Posterior cingulate gyrus (tissue), 11 donors: Measurements from ENCODE around the gene ZC2HC1B.
"Not testable (repeated sequence)": the region's sequence is repeated elsewhere in the genome, so short reads cannot be mapped to it uniquely, and the experiment has no call there.

Source experiments
- DNase-seq, 10 donors: peaks; one replicate each; pipeline versions ENCODE4 v3.0.0 to v3.0.0-alpha.2; 2020 to 2021; ENCODE audit warnings: mixed read lengths in 3 of 10
- intact Hi-C: fragments of 100-400 bp; cut with DNase I; formaldehyde crosslinking; loops from one replicate; pipeline ENCODE4 v1.15.1; 2023

ZC2HC1B gene

GRCh38 chr6:143917026-143917425 lies 52.8 kb downstream of the ZC2HC1B start:
- intact Hi-C loops, DNase-seq: not testable (repeated sequence)

DNA sequence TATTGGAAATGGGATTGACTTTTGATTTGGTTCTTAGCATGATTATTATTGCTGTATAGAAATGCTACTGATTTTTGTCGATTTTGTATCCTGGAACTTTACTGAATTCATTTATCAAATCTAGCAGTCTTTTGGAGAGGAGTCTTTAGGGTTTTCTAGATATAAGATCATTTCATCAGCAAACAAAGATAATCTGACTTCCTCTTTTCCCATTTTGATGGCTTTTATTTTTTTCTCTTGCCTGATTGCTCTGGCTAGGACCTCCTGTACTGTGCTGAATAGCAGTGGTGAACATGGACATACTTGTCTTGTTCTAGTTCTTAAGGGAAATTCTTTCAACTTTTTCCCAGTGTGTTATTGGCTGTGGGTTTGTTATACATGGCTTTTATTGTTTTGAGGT lies 64.6 kb downstream of the ZC2HC1B start:
- intact Hi-C loops, result no loop called here
- no peak for DNase-seq

DNA sequence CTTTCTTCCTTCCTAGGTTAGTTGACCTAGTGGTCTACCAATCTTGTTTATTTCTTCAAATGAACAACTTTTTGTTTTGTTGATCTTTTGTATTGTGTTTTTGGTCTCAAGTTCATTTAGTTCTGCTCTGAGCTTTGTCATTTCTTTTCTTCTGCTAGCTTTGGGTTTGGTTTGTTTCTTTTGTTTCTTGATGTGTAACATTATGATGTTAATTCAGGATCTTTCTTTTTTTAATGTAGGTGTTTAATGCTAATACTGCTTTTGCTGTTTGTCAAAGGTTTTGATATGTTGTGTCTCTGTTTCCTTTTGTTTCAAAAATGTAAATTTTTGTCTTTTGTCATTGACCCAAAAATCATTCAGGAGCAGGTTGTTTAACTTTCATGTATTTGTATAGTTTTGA lies 65.7 kb downstream of the ZC2HC1B start:
- DNase-seq, result no peak
- intact Hi-C loops, result no loop called here

DNA sequence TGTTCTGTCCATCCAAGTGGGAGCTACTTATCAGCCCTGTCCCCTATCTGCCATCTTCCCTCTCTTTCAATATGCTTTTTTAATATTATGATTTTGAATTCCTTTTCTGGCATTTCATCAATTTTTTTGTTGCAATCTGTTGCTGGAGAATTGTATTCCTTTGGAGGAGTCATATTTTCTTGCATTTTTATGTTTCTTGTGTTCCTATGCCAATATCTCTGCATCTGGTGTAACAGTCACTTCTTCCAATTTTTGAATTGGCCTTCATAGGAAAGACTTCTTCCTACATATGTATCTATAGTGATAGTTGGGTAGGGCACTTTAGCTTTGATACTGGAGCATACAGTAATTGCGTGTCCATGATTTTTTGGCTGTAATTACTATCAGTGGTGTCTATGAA lies 70.1 kb downstream of the ZC2HC1B start:
- intact Hi-C loops, result no loop called here

GRCh38 chr6:143934867-143935266 lies 70.6 kb downstream of the ZC2HC1B start:
- intact Hi-C loops, result no loop called here
- no peak for DNase-seq

More for the DNA sequence above, 70.1 kb downstream of the ZC2HC1B start:
- DNase-seq, result no peak

DNA sequence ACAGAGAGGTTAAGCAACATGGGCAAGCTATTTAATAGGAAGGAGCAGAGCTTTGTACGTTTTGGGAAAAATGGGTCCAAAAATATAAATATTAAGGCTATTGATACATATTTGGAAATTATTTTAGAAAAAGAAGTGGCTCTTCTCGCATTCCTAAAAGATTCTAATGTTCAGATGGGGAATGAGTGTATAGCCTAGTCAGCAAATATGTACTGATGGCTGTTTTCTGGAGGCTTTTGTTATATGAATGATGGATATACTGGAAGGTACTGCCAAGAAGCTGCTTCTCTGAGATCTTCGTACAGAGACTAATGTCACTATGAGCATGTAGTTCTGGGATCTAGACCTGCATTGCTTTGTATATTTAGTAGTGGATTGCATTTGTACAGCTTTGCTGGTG lies 72.1 kb downstream of the ZC2HC1B start:
- no peak for DNase-seq
- intact Hi-C loops, result no loop called here

- DNase-seq, result no peak
- intact Hi-C loops, result no loop called here
Observed at GRCh38 chr6:143936778-143937667, 72.7 kb downstream of the ZC2HC1B start.

DNA sequence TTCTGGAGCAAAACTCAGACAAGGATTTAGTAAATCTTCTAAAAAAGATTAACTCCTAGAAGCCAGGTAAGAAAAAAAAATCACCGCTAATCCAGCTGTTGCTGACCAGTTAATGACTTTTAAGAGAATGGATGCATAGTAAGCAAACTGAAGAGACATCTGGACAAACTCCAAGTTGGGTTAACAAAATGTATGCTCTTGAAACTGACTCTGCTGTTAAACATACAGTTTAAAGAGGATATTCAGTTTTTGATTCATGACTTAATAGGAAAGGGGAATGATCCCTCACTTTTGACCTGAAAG lies 73.3 kb downstream of the ZC2HC1B start:
- intact Hi-C loops, result no loop called here
- no peak for DNase-seq

- DNase-seq, result no peak
- intact Hi-C loops, result no loop called here
Observed at GRCh38 chr6:143939364-143939763, 75.1 kb downstream of the ZC2HC1B start.

- no peak for DNase-seq
- intact Hi-C loops, result no loop called here
Observed at GRCh38 chr6:143940011-143940597, 75.8 kb downstream of the ZC2HC1B start.

DNA sequence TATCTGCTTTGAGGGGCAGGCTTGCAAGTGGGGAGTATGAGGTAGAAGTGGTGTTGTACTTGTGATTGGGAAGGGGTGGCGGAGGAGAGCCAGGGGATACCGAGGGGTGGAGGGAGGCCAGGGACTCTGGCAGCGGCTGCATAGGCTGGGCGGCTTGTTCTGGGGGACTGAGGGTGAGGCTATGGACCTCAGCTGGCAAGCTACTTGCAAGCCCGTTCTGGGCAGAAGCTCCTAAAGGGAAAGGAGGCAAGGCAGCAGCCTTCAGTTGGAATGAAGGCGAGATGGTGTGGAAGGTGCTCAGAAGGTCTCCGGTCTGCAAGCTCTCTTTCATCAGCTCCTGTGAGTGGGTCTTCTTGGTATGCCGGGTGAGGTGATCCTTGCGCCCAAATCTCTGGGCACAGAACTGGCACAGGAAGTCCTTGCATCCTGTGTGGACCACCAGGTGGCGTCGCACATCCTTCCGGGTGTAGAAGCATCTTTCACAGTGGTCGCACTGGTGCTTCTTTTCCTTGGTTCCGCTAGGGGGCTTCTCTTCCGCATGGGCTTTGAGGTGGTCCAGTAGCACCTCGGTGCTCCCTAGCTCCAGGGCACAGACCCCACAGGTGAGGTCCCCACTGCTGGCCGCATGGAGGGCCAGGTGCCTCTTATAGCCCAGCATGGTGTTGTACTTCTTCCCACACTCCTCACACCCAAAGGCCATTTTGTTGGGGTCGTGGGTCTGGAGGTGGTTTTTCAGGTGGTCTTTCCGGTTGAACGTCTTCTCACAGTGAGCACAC lies 77.8 kb downstream of the ZC2HC1B start:
- intact Hi-C loops, result no loop called here
- DNase-seq, result peak in 5 of 10 donors; percentile 17 to 89 (median 35)

DNA sequence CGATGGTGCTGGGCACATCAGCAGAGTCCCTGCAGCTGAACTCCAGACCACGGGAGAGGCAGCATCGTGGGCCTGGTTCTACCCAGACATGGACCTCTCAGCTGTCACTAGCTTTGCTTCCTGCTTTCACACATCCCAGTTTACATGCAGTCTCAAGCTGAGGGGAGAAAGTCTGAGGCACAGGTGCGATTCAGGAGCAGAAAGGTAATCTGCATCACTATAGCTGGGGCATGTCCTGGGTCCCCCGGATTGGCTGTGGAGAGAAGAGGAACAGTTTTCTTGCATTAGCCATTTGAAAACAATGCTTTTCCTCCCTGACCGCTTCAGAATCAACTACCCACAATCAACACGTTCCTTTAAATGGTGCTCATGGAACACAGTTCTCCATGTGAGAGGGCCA lies 83.9 kb downstream of the ZC2HC1B start:
- intact Hi-C loops, result no loop called here
- DNase-seq, result no peak

DNA sequence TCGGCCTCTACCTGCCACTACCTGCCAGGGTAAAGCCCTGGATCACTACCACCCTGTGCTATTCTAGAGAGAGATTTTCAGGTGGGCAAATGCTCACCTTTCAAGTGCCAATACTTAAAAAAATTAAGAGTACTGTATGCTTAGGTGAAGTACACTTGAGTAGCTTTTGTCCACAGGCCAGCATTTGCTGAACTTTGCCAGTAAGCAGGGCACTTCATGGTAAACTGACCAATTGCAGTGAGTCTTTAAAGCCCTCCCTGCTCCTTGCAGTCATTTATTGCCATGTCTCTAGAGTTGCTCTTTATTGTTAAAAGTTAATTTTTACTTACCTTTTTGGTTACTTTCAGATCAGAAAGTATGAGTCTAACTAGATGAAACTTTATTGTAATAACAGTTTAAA lies 85.3 kb downstream of the ZC2HC1B start:
- DNase-seq, result no peak
- intact Hi-C loops, result no loop called here

- intact Hi-C loops, result no loop called here
- DNase-seq, result no peak
Observed at GRCh38 chr6:143949962-143950361, 85.7 kb downstream of the ZC2HC1B start.

DNA sequence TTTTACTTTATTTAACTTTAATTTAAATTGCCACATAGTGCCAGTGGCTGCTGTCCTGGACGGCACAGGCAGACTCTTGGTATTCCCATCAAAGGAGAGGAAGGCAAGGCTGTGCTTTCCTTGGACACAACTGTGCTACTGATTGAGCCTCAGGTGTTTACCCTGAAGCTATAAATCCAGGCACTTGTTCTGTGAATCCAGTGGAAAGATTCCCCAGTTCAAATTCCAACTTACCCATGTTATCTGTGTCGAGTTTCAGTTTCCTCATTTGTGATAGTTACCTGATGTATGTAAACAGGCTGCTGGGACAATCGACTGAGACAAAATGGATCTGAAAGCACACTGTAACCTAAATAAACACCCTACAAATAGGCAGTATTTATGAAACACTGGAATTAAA lies 86.6 kb downstream of the ZC2HC1B start:
- DNase-seq, result no peak
- intact Hi-C loops, result no loop called here

DNA sequence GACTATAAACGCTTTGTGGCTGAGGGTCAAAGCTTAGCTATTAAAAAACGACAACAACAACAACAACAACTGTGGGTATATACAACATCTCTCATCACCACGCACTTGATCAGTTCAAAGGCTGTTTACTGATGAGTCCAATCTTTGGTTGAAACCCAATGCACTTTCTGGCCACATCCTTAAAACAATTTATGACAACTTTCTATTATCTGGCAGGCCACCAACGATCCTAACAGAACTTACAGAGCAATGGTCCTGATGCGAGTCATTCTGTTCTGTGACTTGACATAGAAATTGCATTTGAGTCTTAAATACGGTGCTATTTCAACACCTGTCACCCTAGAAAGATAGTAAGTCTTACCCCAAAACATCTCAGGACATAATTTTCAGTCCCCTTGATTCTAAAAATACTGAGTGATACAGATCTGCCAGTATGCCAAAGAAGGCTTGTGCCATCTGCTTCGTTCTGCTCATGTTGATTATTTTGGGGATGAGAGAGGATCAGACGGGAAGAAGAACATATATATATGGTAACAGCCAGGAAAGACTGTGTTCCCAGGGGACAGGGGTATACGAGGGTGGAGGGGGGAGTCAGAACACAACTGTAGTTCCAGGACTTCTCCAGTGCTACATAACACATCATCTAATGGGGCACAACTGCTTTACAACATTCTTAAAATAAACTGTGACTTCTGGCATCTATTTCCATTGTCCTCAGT lies 87.9 kb downstream of the ZC2HC1B start:
- peak in 1 of 10 donors; percentile 64 for DNase-seq
- intact Hi-C loops, result no loop called here

GRCh38 chr6:143952947-143953701 lies 88.8 kb downstream of the ZC2HC1B start:
- intact Hi-C loops, result no loop called here
- DNase-seq, result no peak

DNA sequence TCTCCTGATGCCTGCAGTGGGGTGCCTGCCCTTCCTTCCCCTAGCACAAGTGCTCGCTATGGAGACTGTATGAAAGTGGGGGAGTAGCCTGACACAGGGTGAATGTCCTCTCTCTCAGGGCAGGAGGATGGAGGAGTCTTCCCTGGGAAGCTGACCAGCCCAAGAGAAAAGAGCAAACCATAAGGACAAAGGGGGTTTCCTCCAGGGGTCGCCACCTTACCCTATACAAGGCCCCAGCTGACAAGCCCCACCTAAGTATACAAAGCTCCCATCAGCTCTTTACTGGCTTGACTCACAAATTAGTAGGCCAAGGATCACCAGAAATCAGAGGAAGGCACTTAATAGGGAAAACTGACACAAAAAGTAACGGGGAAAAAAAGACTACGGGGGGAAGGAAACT lies 89.6 kb downstream of the ZC2HC1B start:
- intact Hi-C loops, result no loop called here
- no peak for DNase-seq

DNA sequence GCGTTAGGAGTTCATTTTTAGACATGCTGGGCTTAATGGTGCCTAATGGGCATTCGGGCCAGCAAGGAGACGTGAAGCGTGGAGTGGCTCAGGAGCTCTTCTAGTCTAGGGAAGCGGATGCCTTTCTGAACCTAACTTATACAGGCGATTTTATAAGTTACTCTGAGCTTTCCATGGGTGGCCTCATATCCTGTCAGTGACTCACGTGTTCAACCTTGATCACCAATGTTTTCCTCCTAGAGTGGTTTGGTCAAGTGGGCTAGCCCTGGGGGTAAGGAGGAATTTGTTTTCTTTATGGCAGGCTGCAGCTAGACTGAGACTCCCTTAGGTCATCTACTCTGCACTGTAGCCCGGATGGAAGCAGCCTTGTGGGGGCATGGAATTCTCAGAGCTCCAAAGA lies 91.7 kb downstream of the ZC2HC1B start:
- DNase-seq, result no peak
- intact Hi-C loops, result no loop called here

GRCh38 chr6:143957679-143958274 lies 93.5 kb downstream of the ZC2HC1B start:
- intact Hi-C loops, result no loop called here
- peak in 1 of 10 donors; percentile 62 for DNase-seq
